Inflammatory macrophage treated with lipopolysaccharide for 1 hour (primary cell): ENCODE results near the gene GRK1.
"Not testable (repeated sequence)": the region's sequence is repeated elsewhere in the genome, so short reads cannot be mapped to it uniquely, and the experiment has no call there.

Experiments used
- DNase-seq, 2 donors: peaks; one replicate each; pipeline ENCODE4 v3.0.0-alpha.2; 2020 to 2022

Gene GRK1

DNA sequence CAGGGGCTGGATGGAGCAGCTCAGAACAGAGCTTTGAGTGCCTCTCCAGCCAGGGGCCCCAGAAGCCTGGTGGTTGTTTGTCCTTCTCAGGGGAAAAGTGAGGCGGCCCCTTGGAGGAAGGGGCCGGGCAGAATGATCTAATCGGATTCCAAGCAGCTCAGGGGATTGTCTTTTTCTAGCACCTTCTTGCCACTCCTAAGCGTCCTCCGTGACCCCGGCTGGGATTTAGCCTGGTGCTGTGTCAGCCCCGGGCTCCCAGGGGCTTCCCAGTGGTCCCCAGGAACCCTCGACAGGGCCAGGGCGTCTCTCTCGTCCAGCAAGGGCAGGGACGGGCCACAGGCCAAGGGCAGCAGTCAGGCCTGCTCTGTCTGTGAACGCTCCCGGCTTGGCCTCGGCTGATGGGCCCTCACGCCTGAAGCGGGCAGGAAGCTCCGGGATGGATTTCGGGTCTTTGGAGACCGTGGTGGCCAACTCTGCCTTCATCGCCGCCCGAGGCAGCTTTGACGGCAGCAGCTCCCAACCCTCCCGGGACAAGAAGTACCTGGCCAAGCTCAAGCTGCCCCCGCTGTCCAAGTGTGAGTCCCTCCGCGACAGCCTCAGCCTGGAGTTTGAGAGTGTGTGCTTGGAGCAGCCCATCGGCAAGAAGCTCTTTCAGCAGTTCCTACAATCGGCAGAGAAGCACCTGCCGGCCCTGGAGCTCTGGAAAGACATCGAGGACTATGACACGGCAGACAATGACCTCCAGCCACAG is at the start of gene GRK1:
Gene GRK1, plus strand, starts transcription at position 269 of the 751 bp plus-strand sequence. Its CDS starts 168 bp downstream, at position 437.
- no peak for DNase-seq

DNA sequence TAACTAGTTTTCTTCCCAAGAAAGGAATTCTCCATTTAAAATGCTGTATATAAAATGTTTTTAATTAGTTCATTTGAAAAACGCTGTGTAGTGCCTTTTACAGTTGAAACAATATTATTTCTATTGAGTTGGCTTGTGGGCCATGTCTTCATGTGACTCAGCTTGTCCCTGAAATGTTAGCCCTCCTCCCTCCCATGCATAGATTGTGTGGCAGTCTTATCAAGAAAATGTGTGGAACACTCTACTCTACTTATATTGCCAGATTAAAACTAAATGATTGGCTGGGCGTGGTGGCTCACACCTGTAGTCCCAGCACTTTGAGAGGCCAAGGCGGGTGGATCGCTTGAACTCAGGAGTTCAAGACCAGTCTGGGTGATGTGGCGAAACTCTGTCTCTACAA is 49.1 kb upstream of the GRK1 start:
- no peak for DNase-seq

DNA sequence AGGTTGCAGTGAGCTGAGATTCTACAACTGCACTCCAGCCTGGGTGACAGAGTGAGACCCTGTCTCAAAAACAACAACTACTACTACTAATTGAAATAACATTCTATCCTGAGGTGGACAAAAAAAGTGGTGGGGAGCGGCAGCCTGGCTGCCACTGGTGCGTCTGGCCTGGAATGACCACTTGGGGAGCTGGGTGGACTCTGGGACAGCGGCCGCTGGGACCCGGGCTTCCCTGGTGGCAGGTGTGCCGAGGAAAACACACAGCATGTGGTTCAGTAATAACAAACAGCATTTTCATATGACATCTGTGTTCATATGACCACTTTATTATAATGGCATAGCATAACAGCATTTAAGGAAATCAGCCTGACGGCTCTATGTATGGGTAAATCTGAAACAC is 48.6 kb upstream of the GRK1 start:
- DNase-seq, result no peak

DNA sequence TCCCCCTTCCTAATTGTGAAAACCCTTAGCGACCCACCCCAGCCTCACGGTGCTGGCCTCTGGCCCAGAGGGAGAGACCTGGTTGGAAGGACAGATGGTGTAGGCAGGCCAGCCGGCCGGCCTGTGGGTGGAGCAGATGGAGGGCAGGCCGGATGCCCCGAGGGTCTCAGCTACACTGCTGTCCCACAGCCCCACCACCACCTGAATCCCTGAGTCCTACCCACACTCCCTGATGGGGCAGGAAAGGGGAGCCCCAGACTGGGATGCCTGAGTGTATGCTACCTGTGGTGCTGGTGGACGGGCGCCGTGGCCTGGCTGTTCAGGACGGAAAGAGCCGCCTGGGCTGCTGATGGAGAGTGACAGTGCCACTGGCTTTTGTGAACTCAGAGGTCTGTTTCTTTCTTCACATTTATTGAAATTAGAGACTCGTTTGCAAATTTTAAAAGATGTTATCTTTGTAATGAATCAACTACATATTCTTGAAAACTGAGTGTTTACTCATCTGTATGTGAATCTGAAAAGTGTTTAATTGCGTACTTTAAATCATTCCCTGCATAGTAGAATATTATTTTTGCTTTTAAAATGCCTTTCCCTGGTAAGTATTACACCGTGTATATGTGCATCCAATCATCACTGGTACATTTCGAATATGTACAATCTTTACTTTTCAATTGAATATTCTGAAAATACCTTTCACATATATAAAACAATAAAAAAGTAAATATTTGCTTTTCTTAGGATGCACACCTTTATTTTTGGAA is 46.8 kb upstream of the GRK1 start:
- no peak for DNase-seq

DNA sequence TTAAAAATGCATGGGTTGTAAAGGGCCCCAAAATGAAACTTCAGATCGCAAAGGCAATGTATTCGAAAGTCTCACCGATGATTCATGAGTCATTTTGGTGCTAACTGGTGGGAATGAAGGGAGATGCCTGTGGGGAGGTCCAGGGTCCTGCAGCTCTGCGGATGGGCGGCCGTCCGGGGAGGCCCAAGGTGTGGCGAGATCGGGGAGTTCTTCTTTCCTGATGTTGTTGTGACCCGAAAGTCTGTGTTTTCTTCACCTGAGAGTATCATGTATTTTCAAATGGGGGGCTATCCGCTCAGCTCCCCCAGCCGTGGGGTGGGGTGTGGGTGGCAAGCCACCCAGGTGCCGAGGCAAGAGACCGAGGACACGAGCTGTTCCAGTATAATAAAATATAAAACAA is 46.0 kb upstream of the GRK1 start:
- DNase-seq, result no peak

DNA sequence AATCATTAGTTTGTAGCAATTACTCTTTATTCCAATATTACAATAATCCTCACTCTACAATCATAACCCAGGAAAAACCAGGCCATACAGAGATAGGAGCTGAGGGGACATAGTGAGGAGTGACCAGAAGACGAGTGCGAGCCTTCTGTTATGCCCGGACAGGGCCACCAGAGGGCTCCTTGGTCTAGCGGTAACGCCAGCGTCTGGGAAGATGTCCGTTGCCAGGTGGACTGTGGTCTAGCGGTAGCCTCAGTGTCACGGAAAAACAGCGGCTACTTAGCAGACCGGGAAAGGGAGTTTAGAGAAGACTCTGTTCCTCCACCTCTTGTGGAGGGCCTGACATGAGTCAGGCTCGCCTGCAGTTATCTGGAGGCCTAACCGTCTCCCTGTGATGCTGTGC is 45.5 kb upstream of the GRK1 start:
- DNase-seq, result not testable (repeated sequence)

DNA sequence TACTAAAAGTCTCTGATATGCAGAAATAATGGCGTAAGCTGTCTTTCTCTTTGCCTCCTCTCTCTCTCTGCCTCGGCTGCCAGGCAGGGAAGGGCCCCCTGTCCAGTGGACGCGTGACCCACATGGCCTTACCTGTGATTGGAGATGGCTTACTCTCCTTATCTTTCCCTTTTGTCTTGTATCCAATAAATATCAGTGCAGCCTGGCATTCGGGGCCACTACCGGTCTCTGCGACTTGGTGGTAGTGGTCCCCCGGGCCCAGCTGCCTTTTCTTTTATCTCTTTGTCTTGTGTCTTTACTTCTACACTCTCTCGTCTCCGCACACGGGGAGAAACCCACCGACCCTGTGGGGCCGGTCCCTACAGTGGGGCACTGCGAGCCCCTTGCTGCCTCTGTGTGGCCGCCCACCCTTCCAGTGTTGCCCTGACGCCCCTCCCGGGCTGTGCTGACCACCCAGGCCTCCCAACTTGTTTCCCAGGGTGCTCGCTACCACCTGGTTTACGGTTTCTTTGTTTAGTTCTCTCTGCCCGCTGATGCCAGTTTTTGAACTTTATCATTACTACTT is 45.0 kb upstream of the GRK1 start:
- not testable (repeated sequence) for DNase-seq

DNA sequence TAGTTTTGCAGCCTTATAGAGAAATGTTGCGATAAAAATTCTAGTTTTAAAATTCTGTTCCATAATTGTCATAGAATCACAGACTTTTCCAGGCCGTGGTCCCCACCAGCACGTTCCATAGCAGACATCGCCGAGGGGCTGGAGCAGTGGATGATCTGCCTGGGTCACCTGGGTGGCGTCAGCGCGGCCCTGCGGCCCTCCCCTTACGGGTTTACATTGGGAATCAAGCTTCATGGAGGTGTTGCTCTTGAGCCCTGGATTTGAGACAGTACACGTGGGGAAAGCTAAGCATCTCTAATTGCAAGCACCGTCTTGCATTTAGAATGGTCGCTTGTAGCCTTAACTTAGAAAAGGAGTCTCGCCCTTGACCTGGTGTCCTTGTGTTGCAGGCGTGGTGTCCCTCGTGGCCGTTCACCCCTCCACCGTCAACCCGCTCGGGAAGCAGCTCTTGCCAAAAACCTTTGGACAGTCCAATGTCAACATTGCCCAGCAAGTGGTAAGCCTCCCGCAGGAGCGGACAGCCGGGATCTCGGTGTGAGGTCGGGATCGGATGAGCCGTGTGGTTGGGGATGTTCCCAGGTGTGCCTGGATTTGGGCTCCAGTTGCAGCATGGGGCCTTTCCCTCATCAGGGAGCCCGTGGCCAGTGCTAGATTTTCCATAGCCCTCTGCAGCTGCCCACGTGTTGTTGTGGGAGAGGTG is 44.1 kb upstream of the GRK1 start:
- DNase-seq, result no peak

DNA sequence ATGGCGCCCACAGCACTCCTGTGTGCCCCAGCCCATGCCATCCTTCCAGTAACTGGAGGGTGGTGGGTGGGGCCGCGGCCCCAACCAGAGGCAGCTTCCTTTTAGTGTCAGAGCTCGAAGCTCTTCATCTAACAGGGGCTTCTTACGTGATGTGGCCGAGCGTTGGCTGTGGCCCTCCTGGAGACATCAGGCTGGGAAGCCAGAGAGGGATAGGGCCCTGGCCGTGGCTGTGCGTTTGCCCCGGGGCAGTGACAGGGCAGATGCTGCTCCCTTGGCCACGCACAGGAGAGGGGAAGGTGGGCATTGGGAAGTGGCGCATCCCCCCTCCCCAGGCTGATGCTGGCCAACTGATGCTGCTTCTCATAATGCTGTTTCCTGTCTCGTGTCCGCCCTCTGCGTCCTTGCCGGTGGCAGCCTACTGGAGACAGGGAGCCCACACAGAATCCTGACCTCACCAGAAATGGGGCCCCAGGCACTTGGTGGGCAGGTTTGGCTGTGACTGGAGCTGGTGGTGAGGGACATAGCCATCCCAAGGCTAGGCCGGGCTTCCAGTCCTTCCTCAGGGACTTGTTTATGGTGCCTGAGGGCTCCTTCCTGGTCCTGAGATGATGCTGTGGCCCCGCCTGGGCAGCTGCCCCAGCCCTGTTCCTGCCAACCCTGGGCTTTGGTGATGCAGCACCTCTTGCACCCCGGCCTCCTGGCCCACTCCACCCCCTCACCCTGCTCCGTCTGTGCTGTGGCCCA is 43.4 kb upstream of the GRK1 start:
- DNase-seq, result no peak

DNA sequence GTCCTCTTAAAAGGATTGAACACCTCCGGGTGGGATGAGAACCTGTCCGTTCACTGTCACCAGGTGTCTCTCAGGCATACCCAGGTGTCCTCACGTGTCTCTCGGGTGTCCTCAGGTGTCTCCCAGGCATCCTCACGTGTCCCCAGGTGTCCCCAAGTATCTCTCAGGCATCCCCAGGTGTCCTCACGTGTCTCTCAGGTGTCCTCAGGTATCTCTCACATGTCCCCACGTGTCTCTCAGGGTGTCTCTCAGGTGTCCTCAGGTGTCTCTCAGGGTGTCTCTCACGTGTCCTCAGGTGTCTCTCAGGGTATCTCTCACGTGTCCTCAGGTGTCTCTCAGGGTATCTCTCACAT is 42.8 kb upstream of the GRK1 start:
- no peak for DNase-seq

DNA sequence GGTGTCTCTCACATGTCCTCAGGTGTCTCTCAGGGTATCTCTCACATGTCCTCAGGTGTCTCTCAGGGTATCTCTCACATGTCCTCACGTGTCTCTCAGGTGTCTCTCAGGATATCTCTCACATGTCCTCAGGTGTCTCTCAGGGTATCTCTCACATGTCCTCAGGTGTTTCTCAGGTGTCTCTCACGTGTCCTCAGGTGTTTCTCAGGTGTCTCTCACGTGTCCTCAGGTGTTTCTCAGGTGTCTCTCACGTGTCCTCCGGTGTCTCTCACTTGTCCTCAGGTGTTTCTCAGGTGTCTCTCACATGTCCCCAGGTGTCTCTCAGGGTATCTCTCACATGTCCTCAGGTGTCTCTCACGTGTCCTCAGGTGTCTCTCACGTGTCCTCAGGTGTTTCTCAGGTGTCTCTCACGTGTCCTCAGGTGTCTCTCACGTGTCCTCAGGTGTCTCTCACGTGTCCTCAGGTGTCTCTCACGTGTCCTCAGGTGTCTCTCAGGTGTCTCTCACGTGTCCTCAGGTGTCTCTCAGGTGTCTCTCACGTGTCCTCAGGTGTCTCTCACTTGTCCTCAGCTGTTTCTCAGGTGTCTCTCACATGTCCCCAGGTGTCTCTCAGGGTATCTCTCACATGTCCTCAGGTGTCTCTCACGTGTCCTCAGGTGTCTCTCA is 42.2 kb upstream of the GRK1 start:
- DNase-seq, result not testable (repeated sequence)

DNA sequence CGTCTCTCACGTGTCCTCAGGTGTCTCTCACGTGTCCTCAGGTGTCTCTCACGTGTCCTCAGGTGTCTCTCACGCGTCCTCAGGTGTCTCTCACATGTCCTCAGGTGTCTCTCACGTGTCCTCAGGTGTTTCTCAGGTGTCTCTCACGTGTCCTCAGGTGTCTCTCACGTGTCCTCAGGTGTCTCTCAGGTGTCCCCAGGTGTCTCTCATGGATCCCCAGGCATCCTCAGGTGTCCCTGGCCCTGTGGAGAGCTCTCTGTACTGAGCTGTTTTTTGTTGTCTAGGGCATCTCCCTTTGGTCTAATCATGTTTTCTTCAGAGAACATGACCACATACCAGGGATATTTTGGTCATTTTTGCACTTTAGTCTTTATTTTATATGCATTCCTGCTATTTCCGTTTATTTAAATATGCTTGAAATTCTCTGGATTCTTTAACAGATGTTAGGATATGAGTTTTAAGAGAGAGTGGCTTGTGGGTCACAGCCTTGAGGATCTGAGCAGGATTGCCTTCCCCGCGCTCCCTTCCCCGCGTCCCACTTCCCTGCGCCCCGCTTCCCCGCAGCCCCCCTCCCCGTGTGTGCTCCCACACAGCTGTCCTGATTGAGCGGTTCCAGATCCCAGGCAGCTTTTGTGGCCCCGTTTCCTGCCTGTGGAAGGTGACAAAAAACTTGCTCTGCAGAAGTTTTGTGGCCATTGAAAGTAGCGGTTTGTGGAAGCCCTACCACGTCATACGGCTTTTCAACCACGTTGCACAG is 40.9 kb upstream of the GRK1 start:
- no peak for DNase-seq

DNA sequence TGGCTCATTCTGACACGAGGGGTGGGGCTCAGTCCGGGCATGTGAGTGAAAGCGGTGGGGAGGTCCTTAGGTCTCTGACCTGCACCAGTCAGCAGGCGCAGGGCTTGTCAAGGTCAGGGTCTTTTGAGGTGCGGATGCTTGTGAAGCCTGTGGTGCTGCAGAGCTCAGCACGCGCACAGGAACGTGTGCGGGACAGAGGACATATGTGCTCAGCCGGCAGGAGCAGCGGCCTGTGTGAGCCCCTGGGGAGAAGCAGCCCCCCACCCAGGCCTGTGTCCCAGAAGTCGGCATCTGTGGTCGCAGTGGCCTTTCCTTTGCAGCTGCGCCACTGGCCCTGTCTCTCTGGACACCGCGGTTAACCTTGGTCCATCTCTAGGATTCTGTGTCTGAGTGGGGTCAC is 39.9 kb upstream of the GRK1 start:
- DNase-seq, result no peak

DNA sequence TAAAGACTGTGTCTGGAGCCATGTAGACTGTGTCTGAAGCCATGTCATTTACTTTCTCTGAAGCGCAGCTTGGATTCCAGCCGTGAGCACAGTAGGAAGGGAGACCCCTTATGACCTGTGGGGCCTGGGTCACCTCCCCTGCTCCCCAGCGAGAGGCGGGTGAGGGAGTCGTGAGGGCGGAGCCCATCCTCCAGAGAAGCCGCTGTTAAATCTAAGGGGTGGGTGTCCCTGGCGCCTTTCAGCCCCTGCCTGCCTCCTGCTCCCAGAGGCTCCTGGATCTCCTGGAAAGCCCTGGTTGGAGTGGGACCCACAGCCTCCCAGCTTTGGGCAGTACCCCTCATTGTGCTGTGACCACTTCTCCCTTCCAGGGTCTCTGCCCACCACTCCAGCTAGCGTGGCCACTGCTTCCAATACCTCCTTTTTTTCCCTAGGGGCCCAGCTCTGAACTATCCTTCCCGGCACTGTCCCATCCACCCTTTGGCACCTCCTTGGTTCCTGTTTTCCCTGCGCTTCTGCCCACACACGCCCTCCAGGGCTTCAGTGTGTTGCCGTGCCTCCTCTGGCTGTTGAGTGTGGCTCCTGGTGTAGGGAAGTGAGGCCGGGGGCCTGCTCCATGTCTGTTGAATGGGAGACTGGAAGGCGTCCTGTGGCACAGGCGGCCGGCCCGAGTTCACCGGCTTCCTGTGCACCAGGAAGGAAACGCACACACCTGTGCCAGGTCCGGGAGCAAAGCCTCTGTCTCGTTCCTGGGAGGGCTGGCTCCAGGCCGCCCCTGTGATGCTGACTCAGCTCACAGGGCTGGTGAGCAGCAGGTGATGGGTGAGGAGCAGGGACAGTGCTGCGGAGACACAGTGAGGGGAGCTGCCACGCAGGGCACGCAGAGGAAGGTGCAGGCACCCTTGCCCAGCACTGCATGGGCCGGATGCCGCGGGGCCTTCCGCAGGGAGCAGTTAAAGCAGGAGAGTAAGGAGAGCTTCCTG is 38.4 kb upstream of the GRK1 start:
- no peak for DNase-seq

DNA sequence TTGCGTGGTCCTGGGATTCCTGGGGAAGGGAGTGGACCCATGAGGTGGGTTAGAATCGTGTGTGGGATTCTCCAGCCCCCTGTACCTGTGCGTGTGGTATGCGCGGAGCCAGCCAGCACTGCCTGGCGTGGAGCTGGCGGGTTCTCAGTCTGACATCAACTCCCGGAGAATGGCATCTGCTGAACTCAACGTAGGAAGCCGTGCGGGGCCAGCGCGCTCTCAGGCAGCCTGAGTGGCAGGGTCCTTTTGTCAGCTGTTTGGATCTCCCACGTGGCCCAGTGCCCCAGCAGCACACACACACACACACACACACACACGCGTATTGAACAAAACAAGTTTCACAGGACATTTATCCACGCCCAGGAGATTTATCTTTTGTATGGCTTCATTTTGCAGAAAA is 37.2 kb upstream of the GRK1 start:
- DNase-seq, result no peak

DNA sequence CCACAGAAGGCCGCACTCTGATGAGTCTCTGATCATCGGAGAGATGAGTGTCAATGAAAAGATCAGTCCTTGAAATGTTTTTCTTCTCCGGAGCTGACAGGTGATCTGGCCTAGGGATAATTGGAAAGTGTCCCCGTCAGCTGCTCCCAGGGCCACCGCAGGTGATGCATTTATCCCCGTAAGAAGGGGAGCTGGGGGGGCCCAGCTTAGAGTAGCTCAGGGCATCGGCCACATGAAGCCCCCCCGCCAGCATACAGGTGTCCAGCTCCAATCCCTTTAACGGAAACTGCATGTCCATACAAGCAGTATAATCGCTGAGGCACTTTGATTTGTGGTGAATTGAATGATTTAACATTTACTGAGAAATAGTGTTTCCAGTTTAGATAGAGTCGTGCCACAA is 36.7 kb upstream of the GRK1 start:
- DNase-seq, result no peak

DNA sequence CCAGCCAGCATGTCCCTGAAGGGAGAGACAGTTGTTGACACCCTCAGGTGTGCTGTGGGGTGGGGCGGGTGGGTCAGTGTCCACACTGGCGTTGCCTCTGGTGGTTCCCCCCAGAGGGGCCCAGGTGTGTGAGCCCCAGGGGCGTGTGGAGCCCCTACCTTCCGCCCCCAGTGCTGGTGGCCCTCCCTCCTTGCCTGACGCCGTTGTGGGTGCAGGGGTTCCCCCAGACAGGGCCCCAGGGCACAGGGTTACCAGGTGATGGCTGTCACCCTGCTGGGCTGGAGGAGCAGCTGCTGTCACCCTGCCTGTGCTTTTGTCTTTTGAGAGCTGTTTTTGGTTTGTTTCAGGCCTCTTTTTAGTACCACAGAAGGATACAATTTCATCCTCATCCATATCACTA is 36.2 kb upstream of the GRK1 start:
- no peak for DNase-seq

DNA sequence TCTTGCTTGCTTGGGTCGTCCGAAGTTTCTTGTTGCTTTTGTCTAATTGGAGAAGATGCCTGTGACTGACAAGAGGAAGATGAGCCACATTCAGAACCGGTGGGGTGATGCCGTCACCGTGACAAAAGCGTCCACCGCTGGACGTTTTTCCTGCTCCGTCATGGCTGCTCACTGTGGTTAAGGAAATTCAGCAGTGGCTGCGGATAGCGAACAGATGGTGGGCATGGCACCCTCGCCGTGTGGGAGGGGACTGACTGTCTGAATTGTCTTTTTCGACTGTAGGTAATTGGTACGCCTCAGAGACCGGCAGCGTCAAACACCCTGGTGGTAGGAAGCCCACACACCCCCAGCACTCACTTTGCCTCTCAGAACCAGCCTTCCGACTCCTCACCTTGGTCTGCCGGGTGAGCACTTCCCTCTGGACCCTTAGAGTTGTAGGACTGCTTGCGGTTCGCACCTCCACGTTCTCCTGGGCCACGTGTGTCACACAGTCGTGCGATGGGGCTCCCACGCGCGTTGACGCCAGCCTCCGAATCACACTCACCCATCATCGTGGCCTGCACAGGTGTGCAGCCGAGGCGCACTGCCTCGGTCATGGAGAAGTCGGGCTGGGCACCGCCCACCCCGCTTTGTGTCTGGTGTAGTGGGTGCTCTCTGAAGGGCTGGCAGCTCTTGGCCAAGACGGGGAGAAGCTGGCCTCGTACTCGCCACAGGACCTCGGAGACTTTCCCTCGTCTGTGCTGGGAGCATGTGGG is 35.5 kb upstream of the GRK1 start:
- DNase-seq, result no peak

DNA sequence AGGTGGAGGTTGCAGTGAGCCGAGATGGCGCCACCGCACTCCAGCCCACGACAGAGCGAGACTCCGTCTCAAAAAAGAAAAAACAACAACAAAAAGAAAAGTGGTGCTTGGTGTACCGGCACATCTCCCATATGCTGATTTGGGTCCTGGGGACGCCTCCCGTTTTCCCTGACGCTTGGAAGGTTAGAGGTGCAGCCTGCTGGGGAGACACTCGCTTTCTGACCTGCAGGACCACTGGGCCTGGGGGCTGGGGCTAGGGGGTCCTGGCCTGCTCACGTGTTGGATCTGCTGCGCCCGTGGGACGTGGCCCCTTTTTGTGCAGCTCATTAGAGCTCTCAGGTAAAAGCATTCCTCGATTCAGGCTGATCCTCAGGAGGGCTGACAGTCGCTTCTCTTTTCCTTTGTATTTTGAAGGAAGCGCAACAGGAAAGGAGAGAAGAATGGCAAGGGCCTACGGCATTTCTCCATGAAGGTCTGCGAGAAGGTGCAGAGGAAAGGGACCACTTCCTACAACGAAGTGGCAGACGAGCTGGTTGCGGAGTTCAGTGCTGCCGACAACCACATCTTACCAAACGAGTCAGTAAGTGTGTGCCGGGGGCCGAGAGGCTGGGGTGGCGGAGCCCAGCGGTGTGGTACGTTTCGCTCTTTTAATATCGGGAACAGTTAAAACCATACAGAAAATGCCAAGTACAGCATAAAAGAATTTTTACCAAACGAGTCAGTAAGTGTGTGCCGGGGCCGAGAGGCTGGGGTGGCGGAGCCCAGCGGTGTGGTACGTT is 34.1 kb upstream of the GRK1 start:
- DNase-seq, result no peak
